ENCODE measurements around the gene TRIM17.

The TRIM17 gene

GRCh38 chr1:228417483-228418203 lies 982 bp upstream of the TRIM17 start:
- in situ Hi-C loops (cut with MboI; ENCODE audit: low pct_unique_long_range_greater_than_20kb, low sequenced_read_pairs, unreplicated experiment), result no loop called here
- DNase-seq (ENCODE audit: low spot score), result no peak
- no peak for TF ChIP-seq CTCF (IDR thresholded peaks at IDR 0.05; ENCODE audit: extremely low read depth, insufficient read depth, missing control alignments)

GRCh38 chr1:228417061-228417460 lies 400 bp upstream of the TRIM17 start:
- in situ Hi-C loops (cut with MboI; ENCODE audit: low pct_unique_long_range_greater_than_20kb, low sequenced_read_pairs, unreplicated experiment), result no loop called here
- no peak for TF ChIP-seq CTCF (IDR thresholded peaks at IDR 0.05; ENCODE audit: extremely low read depth, insufficient read depth, missing control alignments)
- no peak for DNase-seq (ENCODE audit: low spot score)

- no peak for DNase-seq (ENCODE audit: low spot score)
- no peak for TF ChIP-seq CTCF (IDR thresholded peaks at IDR 0.05; ENCODE audit: extremely low read depth, insufficient read depth, missing control alignments)
- in situ Hi-C loops (cut with MboI; ENCODE audit: low pct_unique_long_range_greater_than_20kb, low sequenced_read_pairs, unreplicated experiment), result no loop called here
Observed at GRCh38 chr1:228415853-228416216, 826 bp downstream of the TRIM17 start.

GRCh38 chr1:228415221-228415620 lies 1.4 kb downstream of the TRIM17 start:
- DNase-seq (ENCODE audit: low spot score), result no peak
- no peak for TF ChIP-seq CTCF (IDR thresholded peaks at IDR 0.05; ENCODE audit: extremely low read depth, insufficient read depth, missing control alignments)
- in situ Hi-C loops (cut with MboI; ENCODE audit: low pct_unique_long_range_greater_than_20kb, low sequenced_read_pairs, unreplicated experiment), result no loop called here

- no peak for DNase-seq (ENCODE audit: low spot score)
- in situ Hi-C loops (cut with MboI; ENCODE audit: low pct_unique_long_range_greater_than_20kb, low sequenced_read_pairs, unreplicated experiment), result no loop called here
- no peak for TF ChIP-seq CTCF (IDR thresholded peaks at IDR 0.05; ENCODE audit: extremely low read depth, insufficient read depth, missing control alignments)
Observed at GRCh38 chr1:228414511-228415211, 2.0 kb downstream of the TRIM17 start.

GRCh38 chr1:228413241-228414010 lies 3.2 kb downstream of the TRIM17 start:
- no peak for TF ChIP-seq CTCF (IDR thresholded peaks at IDR 0.05; ENCODE audit: extremely low read depth, insufficient read depth, missing control alignments)
- in situ Hi-C loops (cut with MboI; ENCODE audit: low pct_unique_long_range_greater_than_20kb, low sequenced_read_pairs, unreplicated experiment), result no loop called here
- DNase-seq (ENCODE audit: low spot score), result no peak

All from GM13977 (cell line).